Lung (tissue), 12 donors: ENCODE results near the gene FOXM1. TPM values are rescaled to one million over a fixed set of nuclear protein-coding genes. Genes with fewer than 3 reads are reported as not detected.
A peak's percentile ranks its signal among the peaks of the same experiment; 100 is the strongest.
"Not testable (repeated sequence)": the region's sequence is repeated elsewhere in the genome, so short reads cannot be mapped to it uniquely, and the experiment has no call there.

Source experiments
- ATAC-seq: fragments of 200-7000 bp; cut with Tn5 transposase; one replicate; pipeline ENCODE4 v1.9.1; 2020; ENCODE audit warnings: moderate number of reproducible peaks; ENCODE audit not compliant: insufficient read depth, low FRiP score
- DNase-seq, 3 donors: peaks; one replicate each; pipeline ENCODE4 v3.0.0-alpha.2; 2013 to 2017
- H3K27ac ChIP-seq, 2 donors: one replicate each; pipeline ENCODE4 v1.5.1; 2013; ENCODE audit warnings: mild to moderate bottlenecking in 2 of 2, moderate library complexity in 2 of 2, control low read depth in 1 of 2, inconsistent platforms in 1 of 2, low read depth in 1 of 2, low read length in 1 of 2
- H3K27me3 ChIP-seq, 3 donors: one replicate each; pipeline ENCODE4 v1.5.1; 2013; ENCODE audit warnings: low read length in 2 of 3; ENCODE audit not compliant: control insufficient read depth in 3 of 3, insufficient read depth in 3 of 3
- H3K36me3 ChIP-seq, 4 donors: one replicate each; pipeline ENCODE4 v1.5.1; 2013; ENCODE audit warnings: low read length in 4 of 4, mild to moderate bottlenecking in 1 of 4, moderate library complexity in 1 of 4; ENCODE audit not compliant: control insufficient read depth in 4 of 4, insufficient read depth in 4 of 4
- H3K4me1 ChIP-seq, 5 donors: one replicate each; pipeline ENCODE4 v1.5.1; 2013; ENCODE audit warnings: low read length in 5 of 5, mild to moderate bottlenecking in 2 of 5, moderate library complexity in 1 of 5; ENCODE audit not compliant: control insufficient read depth in 5 of 5, insufficient read depth in 5 of 5
- H3K4me3 ChIP-seq: one replicate; pipeline ENCODE4 v1.5.1; 2013; ENCODE audit warnings: mild to moderate bottlenecking, control low read depth, moderate library complexity
- H3K9ac ChIP-seq, 2 donors: one replicate each; pipeline ENCODE4 v1.5.1; 2013; ENCODE audit warnings: low read length in 2 of 2, control low read depth in 1 of 2; ENCODE audit not compliant: insufficient read depth in 1 of 2
- H3K9me3 ChIP-seq, 4 donors: one replicate each; pipeline ENCODE4 v1.5.1; 2013; ENCODE audit warnings: low read length in 3 of 4, mild to moderate bottlenecking in 1 of 4, moderate library complexity in 1 of 4; ENCODE audit not compliant: control insufficient read depth in 4 of 4, insufficient read depth in 3 of 4
- WGBS, 2 donors: extraction: QIAGEN DNeasy Blood & Tissue Kit; methylation state at CpG; one replicate each; pipeline ENCODE4 v1.1.7; 2013; 5-methylcytosine and 5-hydroxymethylcytosine counted together
- polyA plus RNA-seq, 2 donors: library from polyadenylated mRNA; stranded (reverse); fragments of 200-250 nt; gene quantifications; one replicate each; pipeline ENCODE4 v1.2.1, GENCODE V29; 2013
- total RNA-seq, 2 donors: library from RNA; depleted of rRNA in 1 of 2; stranded (reverse); fragments of >200 nt in 1 of 2; gene quantifications; one replicate each; pipeline ENCODE4 v1.2.1, GENCODE V29; 2014 to 2021
- TF ChIP-seq, protein P1 (sequence below): IDR thresholded peaks from 2 replicates; pipeline ENCODE4 v1.5.1; 2012; ENCODE audit warnings: mild to moderate bottlenecking; ENCODE audit errors: control extremely low read depth, extremely low read depth
- donor health status: control.
- donor health status: control.
- donor health status: Bipolar disorder and iron deficiency.
- donor health status: healthy.
- donor health status: DM: yes; HTN: yes; CAD: no.

The FOXM1 gene
- total and polyA plus RNA-seq, 4 donors: 1.6 to 4.0 (median 3.2) TPM

DNA sequence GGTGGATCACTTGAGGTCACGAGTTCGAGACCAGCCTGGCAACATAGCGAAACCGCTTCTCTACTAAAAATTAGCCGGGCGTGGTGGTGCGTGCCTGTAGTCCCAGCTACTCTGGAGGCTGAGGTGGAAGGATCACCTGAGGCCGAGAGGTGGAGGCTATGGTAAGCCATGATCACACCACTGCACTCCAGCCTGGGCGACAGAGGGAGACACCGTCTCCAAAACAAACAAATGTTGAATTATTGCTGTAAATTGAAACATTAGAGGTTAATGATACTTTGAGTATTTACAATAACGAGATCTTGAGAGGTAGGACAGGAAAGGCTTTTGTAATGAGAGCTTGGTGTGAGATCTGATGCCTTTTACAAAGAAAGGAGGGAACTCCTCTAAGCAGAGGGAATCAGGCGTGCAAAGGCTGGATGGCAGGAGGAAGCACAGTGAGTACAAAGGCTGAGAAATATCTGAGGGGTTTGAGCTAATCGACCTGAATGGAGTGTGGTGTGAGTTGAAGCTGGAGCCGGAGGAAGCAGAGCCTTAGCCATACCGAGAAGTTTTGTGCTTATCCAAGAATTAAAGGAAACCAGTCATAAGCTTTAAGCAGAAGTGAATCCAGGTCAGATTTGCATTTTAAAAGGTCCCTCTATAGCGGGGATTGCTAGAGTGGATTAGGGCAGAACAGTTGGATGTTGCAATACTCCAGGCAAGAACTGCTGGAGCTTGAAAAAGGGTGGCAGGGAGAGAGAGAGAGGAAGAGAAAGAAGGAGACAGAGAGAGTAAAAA lies 1.2 kb upstream of the FOXM1 start:
- WGBS, 2 donors: 37 to 43% methylated on average over 16 of the region's 16 CpGs
- H3K27ac ChIP-seq: peak overlapping the region in 1 of 2 donors; percentile 97
- H3K4me3 ChIP-seq: peak overlapping the region; percentile 80
- H3K4me1 ChIP-seq: peaks cover 0 to 16% (median 6%) of the 10 kb centered on the region in 5 donors
- peak; percentile 21 to 82 (median 63) for DNase-seq
- H3K9me3 ChIP-seq: no peaks in the 10 kb centered on the region
- ATAC-seq: peak; percentile 6
- peaks cover 0 to 6% (median 2%) of the 10 kb centered on the region in 4 donors for H3K36me3 ChIP-seq
- TF ChIP-seq, protein P1, sequence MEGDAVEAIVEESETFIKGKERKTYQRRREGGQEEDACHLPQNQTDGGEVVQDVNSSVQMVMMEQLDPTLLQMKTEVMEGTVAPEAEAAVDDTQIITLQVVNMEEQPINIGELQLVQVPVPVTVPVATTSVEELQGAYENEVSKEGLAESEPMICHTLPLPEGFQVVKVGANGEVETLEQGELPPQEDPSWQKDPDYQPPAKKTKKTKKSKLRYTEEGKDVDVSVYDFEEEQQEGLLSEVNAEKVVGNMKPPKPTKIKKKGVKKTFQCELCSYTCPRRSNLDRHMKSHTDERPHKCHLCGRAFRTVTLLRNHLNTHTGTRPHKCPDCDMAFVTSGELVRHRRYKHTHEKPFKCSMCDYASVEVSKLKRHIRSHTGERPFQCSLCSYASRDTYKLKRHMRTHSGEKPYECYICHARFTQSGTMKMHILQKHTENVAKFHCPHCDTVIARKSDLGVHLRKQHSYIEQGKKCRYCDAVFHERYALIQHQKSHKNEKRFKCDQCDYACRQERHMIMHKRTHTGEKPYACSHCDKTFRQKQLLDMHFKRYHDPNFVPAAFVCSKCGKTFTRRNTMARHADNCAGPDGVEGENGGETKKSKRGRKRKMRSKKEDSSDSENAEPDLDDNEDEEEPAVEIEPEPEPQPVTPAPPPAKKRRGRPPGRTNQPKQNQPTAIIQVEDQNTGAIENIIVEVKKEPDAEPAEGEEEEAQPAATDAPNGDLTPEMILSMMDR: no peak
- H3K9ac ChIP-seq: peak overlapping the region; percentile 89 to 99
- no peaks in the 10 kb centered on the region for H3K27me3 ChIP-seq

DNA sequence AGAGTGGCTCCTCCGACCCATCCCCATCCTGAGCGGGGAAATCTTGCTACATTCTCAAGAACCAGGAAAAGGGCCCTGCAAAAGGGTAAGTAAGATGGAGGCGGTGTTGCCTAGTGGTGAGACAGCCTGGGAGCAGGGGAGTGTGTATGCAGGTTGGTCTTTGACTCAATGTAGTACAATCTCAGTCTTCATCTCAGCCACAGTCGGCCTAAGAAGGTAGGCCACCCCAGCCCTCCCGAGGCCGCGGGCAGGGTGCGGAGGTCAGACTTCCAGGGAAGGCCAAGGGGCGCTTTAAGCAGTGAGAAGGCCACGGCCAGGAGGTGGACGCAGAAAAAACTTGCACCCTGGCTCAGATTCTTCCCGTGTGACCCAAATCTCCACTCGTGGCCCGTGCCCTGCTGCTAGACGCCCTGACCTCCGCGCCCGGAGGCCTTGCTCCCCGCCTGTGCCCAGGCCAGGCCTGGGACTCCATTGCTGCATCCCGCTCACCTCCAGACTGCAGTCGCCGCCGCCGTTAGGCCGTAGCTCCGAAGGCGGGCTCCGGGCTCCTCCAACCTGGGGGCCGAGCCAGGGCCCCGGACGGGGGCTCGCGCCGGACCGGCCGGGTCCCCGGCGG lies 435 bp downstream of the FOXM1 start:
- Histone ChIP-seq H3K27me3 (no peaks in the 10 kb centered on the region), H3K36me3 (peaks cover 0 to 7% (median 3%) of the 10 kb centered on the region in 4 donors), H3K9ac (peak overlapping the region; percentile 32 to 37), H3K27ac (no peak overlapping the region), H3K4me3 (peak overlapping the region; percentile 46), H3K4me1 (peaks cover 0 to 16% (median 6%) of the 10 kb centered on the region in 5 donors), H3K9me3 (no peaks in the 10 kb centered on the region)
- WGBS, 2 donors: 4 to 6% methylated on average over 32 to 38 of the region's 38 CpGs
- DNase-seq: peak in 2 of 3 donors; percentile 14 to 22
- peak; percentile 25 for ATAC-seq
- TF ChIP-seq, protein P1: no peak

DNA sequence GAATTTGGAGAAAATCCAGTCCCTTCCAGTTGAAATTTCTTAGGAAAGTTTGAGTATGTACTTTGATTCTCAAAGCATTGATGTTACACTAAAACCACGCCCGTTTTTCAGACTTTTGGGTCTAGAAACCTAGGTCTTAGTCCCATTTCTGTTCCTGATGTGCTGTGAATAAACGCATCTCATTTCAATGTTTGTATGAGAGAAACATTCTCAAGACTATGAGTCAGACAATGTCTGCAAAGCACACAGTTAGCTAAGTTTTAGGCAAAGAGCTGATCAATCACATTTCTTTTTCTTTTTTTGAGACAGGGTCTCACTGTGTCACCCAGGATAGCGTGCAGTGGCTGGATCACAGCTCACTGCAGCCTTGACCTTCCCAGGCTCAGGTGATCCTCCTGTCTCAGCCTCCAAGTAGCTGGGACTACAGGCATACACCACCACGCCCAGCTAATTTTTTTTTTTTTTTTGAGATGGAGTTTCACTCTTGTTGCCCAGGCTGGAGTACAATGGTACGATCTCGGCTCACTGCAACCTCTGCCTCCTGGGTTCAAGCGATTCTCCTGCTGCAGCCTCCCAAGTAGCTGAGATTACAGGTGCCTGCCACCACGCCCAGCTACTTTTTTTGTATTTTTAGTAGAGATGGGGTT lies 7.9 kb downstream of the FOXM1 start:
- H3K27me3 ChIP-seq, H3K27ac ChIP-seq, H3K4me1 ChIP-seq, H3K9ac ChIP-seq, ATAC-seq, DNase-seq, H3K9me3 ChIP-seq, H3K4me3 ChIP-seq: not testable (repeated sequence)
- H3K36me3 ChIP-seq: peaks cover 0 to 12% (median 0%) of the 10 kb centered on the region in 4 donors
- 91 to 98% methylated on average over 9 of the region's 9 CpGs for WGBS, 2 donors

DNA sequence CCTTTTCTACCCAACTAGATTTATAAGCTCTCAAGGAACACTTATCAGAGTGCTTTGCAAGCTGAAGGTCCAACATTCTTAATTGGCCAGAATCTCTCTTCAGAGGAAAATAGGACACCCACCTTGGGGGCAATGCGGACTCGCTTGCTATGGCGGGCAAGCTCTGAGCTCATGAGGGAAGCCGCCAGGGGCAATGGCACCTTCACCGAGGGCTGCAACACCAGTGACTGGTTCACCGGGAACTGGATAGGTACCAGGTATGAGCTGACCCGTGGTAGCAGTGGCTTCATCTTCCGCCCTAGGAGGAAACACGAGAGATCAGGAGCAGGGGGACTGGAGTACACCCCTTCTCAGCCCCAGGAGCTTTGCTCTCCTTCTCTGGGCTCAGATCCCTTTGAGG lies 12.8 kb downstream of the FOXM1 start:
- ATAC-seq (no peak), DNase-seq (no peak)
- Histone ChIP-seq H3K27ac (no peak overlapping the region), H3K9me3 (no peaks in the 10 kb centered on the region), H3K4me3 (no peak overlapping the region), H3K4me1 (no peaks in the 10 kb centered on the region), H3K9ac (no peak overlapping the region), H3K36me3 (peaks cover 0 to 17% (median 2%) of the 10 kb centered on the region in 4 donors), H3K27me3 (no peaks in the 10 kb centered on the region)
- TF ChIP-seq, protein P1: no peak
- WGBS, 2 donors: 97% methylated on average over 9 of the region's 9 CpGs

DNA sequence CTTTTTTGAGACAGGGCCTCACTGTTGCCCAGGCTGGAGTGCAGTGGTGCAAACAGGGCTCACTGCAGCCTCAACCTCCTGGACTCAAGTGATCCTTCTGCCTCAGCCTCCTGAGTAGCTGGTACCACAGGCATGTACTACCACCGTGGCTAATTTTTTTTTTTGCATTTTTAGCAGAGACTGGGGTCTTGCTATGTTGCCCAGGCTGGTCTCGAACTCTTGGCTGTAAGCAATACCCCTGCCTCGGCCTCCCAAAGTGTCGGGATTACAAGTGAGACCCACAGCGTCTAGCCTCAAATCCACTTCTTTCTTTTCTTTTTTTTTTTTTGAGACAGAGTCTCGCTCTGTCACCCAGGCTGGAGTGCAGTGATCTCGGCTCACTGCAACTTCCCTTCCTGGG lies 13.6 kb downstream of the FOXM1 start:
- not testable (repeated sequence) for H3K9ac ChIP-seq, H3K4me1 ChIP-seq, H3K4me3 ChIP-seq, H3K9me3 ChIP-seq, H3K27me3 ChIP-seq, H3K27ac ChIP-seq, DNase-seq, ATAC-seq
- peaks cover 0 to 19% (median 3%) of the 10 kb centered on the region in 4 donors for H3K36me3 ChIP-seq
- WGBS, 2 donors: 93 to 96% methylated on average over 7 of the region's 7 CpGs
